ENCODE measurements around the gene KRTAP10-9. TPM values are rescaled to one million over a fixed set of nuclear protein-coding genes. Genes with fewer than 3 reads are reported as not detected.
"Not testable (repeated sequence)": the region's sequence is repeated elsewhere in the genome, so short reads cannot be mapped to it uniquely, and the experiment has no call there.

The KRTAP10-9 gene
- total RNA-seq, 2 experiments from 2014 or later, result not detected

DNA sequence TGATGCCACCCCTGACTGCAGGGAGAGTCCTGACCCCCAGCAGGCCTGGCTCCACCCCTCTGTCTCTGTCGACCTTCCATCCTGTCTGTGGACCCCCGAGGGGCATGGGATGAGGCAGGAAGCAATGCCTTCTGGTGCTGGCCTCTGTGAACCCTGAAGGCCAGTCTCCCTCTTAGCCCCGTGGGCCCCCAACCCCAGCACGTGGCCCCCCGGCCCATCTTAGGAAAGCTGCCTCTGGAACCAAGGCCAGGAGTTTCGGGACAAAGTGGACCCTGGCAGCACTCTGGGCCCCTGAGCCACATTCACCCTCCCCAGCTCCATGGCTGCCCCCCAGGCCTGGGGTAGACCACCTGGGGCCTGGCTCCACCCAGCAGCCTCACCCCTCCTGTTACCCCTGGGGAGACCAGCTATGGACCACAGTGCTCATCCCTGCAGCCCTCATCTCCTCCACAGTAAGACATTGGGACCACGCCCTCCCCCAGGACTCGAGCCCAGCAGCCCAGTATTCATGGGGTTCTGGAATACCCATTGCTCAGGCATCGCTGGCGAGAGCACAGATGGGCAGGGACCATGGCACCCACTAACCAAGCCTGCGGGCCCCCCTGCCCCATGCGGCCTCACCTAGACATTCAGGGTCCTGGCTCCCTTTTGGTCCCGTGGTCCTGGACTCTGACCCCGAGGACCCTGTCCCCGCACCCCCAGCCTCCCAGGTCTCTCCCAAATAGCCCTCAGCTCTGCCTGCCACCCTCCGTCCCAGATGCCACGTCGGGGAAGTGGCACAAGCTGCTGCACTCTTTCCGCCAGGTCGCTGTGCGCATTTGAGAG is 11.8 kb downstream of the KRTAP10-9 start:
- H3K4me3 Mint-ChIP-seq; DNase-seq; H3K27me3 Mint-ChIP-seq; CTCF ChIA-PET; POLR2A ChIA-PET; intact Hi-C loops (cut with micrococcal nuclease); H3K36me3 Mint-ChIP-seq; H3K4me1 Mint-ChIP-seq (ENCODE audit: low read depth); H3K27ac Mint-ChIP-seq: not testable (repeated sequence)
- peaks cover 21% of the 10 kb centered on the region for H3K9me3 Mint-ChIP-seq

DNA sequence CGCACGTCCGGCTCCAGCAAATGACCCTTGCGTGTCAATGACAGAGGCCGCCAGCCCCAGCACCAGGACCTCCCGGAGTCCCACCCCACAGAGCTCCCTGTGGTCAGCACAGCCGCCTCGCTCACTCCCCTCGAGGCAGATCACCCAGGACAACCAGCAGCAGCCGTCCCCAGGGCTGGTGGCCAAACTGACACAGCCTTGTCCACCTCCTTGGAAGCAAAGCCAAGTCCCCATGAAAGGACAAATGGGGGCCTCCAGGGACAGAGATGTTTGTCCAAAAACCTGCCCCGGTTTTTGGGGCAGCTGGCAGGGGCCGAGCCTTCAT is 12.4 kb downstream of the KRTAP10-9 start:
- Mint-ChIP-seq H3K4me1 (ENCODE audit: low read depth) (no peaks in the 10 kb centered on the region), H3K36me3 (peaks cover 6% of the 10 kb centered on the region), H3K27me3 (peaks cover 5% of the 10 kb centered on the region), H3K27ac (no peak overlapping the region), H3K9me3 (peaks cover 27% of the 10 kb centered on the region), H3K4me3 (no peak overlapping the region)
- intact Hi-C loops (cut with micrococcal nuclease), result no loop called here
- CTCF ChIA-PET, result no interaction called here
- DNase-seq, result no peak
- POLR2A ChIA-PET, result no interaction called here

DNA sequence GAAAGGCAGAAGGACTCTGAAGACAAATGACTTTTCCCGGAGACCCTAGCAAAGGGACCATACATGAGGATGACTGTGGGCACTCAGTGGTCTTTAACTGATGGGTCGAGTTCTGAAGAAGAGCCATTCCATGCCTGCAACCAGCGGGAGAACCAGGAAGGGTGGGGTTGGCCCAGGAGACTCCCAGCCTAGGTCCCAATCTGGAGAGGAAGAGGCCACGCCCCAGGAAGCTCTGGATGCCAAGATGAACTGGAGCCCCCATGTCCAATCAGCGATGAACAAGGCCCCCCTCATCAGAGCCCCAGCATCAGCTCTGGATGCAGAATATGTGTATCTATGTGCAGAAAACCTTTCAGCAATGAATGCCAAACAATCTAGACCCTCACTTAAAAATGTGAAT is 13.9 kb downstream of the KRTAP10-9 start:
- DNase-seq, result no peak
- peaks cover 5% of the 10 kb centered on the region for H3K27me3 Mint-ChIP-seq

DNA sequence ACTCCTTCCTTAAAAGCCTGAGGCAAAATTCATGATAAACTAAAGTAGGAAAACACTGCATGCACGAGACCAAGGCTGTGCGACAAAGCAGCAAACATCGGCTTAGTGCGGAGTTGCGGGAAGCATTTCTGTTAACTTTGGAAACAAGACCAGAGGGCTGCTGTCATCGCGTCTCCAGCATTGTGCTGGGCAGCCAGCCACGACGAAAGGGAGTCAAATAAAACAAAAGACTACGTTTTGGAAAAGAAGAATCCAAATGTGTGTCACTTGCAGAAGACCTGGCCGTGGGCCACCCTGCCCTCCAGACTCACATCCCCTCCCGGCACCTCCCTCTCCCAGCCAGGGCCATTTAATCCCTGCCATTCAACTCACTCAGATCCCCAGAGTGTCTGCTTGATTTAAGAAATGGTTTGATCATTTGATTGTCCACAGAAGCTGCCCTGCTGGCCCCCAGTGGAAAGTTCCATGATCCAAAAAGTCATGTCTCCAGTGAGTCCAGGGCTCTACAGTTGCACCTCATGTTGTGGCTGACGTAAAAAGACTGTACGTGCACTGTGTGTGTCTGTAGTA is 16.9 kb downstream of the KRTAP10-9 start:
- H3K4me3 Mint-ChIP-seq, result no peak overlapping the region
- POLR2A ChIA-PET, result no interaction called here
- DNase-seq, result no peak

More for the DNA sequence above, 13.9 kb downstream of the KRTAP10-9 start:
- intact Hi-C loops (cut with micrococcal nuclease), result no loop called here
- ChIA-PET CTCF (no interaction called here), POLR2A (no interaction called here)
- H3K27ac Mint-ChIP-seq, result no peak overlapping the region
- H3K9me3 Mint-ChIP-seq, result peaks cover 35% of the 10 kb centered on the region
- H3K4me3 Mint-ChIP-seq, result no peak overlapping the region
- peaks cover 14% of the 10 kb centered on the region for H3K36me3 Mint-ChIP-seq
- H3K4me1 Mint-ChIP-seq (ENCODE audit: low read depth), result no peaks in the 10 kb centered on the region

DNA sequence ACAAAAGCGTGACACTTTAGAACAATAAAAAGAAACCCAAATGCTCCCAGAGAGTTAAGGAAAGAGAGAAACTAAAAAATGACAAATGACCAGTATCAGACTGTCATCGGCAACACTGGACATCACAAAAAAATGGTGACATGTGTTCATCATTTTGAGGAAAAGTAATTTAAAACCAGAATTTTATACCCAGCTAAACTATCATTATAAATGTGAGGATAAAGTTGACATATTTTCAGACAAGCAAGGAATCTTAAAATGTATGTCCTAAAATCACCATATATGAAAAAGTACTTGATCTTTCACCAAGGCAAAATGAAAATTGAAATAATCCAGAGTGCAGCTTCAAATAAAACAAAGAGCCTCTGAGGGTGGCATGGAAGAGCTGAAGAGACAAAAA is 18.0 kb downstream of the KRTAP10-9 start:
- Mint-ChIP-seq H3K9me3 (peaks cover 35% of the 10 kb centered on the region), H3K36me3 (peaks cover 14% of the 10 kb centered on the region), H3K4me1 (ENCODE audit: low read depth) (no peaks in the 10 kb centered on the region), H3K27ac (no peak overlapping the region), H3K27me3 (peaks cover 2% of the 10 kb centered on the region), H3K4me3 (no peak overlapping the region)
- CTCF ChIA-PET, result interaction anchor here (0.8 kb wide), 1 partner anchor 231 kb away, joined by 3 read pairs; no protein-coding TSS in a partner anchor
- POLR2A ChIA-PET, result no interaction called here
- intact Hi-C loops (cut with micrococcal nuclease), result no loop called here
- DNase-seq, result no peak

More for the DNA sequence above, 16.9 kb downstream of the KRTAP10-9 start:
- peaks cover 14% of the 10 kb centered on the region for H3K36me3 Mint-ChIP-seq
- peaks cover 35% of the 10 kb centered on the region for H3K9me3 Mint-ChIP-seq
- no peaks in the 10 kb centered on the region for H3K4me1 Mint-ChIP-seq (ENCODE audit: low read depth)
- no peak overlapping the region for H3K27ac Mint-ChIP-seq
- peaks cover 5% of the 10 kb centered on the region for H3K27me3 Mint-ChIP-seq
- CTCF ChIA-PET, result no interaction called here
- intact Hi-C loops (cut with micrococcal nuclease), result no loop called here

DNA sequence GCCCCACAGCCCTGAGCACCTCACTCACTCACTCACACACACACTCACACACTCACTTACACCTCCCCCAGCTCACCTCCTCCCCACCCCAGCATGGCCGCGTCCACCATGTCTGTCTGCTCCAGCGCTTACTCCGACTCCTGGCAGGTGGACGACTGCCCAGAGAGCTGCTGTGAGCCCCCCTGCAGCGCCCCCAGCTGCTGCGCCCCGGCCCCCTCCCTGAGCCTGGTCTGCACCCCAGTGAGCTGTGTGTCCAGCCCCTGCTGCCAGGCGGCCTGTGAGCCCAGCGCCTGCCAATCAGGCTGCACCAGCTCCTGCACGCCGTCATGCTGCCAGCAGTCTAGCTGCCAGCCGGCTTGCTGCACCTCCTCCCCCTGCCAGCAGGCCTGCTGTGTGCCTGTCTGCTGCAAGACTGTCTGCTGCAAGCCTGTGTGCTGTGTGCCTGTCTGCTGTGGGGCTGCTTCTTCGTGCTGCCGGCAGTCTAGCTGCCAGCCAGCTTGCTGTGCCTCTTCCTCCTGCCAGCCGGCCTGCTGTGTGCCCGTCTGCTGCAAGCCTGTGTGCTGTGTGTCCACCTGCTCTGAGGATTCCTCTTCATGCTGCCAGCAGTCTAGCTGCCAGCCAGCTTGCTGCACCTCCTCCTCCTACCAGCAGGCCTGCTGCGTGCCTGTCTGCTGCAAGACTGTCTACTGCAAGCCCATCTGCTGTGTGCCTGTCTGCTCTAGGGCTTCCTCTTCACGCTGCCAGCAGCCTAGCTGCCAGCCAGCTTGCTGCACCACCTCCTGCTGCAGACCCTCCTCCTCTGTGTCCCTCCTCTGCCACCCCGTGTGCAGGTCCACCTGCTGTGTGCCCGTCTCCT is 19.7 kb downstream of the KRTAP10-9 start, which contains the start of gene KRTAP10-11:
KRTAP10-11 (plus strand) TSS at position 49 of the 856 bp plus-strand sequence; CDS start at position 94, 45 bp downstream.
- Mint-ChIP-seq H3K36me3 (peaks cover 11% of the 10 kb centered on the region), H3K9me3 (peaks cover 22% of the 10 kb centered on the region)
- H3K27ac Mint-ChIP-seq; H3K27me3 Mint-ChIP-seq; H3K4me3 Mint-ChIP-seq; DNase-seq; CTCF ChIA-PET; H3K4me1 Mint-ChIP-seq (ENCODE audit: low read depth); intact Hi-C loops (cut with micrococcal nuclease): not testable (repeated sequence)
- POLR2A ChIA-PET, result interaction anchor here (1.1 kb wide), 1 partner anchor 11 kb away, joined by 3 read pairs; the partner anchor contains the start of gene KRTAP12-3

DNA sequence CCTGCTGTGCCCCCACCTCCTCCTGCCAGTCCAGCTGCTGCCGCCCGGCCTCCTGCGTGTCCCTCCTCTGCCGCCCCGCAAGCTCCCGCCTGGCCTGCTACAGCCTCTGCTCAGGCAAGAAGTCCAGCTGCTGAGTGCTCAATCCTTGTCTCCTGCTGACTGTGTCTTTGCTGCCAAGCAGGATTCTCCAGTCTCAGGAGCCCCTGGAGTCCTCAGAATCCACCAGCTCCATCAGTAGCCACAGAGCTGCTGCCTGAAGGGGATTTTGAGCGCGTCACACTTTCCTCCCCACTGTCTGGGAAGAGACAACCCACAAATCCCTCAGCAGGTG is 20.3 kb downstream of the KRTAP10-9 start:
- Mint-ChIP-seq H3K27me3 (no peaks in the 10 kb centered on the region), H3K36me3 (peaks cover 9% of the 10 kb centered on the region), H3K4me3 (no peak overlapping the region), H3K4me1 (ENCODE audit: low read depth) (no peaks in the 10 kb centered on the region), H3K27ac (no peak overlapping the region), H3K9me3 (peaks cover 20% of the 10 kb centered on the region)
- ChIA-PET CTCF (no interaction called here), POLR2A (interaction anchor here (1.1 kb wide), 1 partner anchor 10 kb away, joined by 3 read pairs; the partner anchor contains the start of gene KRTAP12-3)
- no peak for DNase-seq
- intact Hi-C loops (cut with micrococcal nuclease), result no loop called here

DNA sequence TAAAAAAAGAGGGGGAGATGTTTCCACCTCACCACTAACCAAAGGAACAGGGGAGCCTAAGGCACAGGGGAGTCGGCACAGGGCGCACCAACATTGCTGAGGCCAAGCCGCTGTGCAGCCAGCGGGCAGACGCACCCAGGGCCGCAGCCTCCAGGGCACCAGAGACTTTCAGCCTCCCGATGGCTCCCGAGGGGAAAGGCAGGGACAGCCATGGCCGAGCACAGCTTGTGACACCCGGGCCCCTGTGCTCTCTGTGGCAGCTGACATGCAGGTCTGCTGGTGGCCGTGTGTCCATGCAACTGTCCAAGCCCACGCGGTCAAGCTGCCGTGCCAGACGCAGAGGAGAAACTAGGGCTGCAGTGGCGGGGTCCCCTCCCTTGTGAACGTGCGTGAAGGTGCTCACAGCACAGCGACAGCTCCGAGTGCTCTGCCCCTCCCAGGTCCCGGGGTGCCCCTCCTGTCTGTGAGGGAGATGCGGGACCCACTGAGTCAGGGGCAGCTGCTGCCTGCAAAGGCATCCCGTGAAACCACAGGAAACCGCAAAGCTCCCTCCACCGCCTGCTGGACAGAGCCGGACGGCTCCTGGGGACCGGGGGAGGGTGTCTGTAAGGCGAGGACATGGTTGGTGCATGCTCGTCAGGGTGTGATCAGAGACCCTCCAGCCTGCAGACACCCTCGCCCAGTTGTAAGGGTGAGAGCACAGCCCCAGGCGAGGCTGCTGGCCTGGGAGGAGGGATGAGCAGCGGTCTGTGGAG is 21.8 kb downstream of the KRTAP10-9 start:
- Mint-ChIP-seq H3K4me3 (no peak overlapping the region), H3K4me1 (ENCODE audit: low read depth) (peaks cover 3% of the 10 kb centered on the region), H3K27ac (no peak overlapping the region), H3K36me3 (peaks cover 9% of the 10 kb centered on the region), H3K27me3 (no peaks in the 10 kb centered on the region), H3K9me3 (peaks cover 14% of the 10 kb centered on the region)
- intact Hi-C loops (cut with micrococcal nuclease), result no loop called here
- ChIA-PET POLR2A (no interaction called here), CTCF (no interaction called here)
- DNase-seq, result no peak

DNA sequence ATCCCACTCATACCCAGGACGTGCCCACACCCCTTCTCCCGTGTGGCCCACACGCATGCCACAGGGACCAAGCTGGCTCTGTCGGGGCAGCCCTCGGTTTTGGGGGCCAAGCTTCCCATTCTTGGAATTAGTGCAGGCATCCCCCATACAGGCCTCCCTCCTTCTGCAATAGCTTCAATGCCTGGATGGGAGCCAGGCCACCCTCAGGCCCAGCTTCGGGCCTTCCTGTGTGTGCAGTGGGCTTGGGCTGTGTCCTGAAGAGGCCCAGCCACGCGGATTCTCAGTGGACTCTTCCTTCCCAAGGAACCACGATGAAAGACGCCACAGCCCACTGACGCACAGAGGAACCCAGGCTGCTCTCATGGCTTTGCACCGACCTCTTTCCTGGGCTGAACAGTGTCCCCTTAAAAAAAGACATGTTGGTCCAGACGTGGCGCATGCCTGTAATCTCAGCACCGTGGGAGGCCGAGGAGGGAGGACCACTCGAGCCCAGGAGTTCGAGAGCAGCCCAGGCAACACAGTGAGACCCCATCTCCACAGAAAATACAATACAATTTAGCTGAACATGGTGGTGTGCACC is 22.7 kb downstream of the KRTAP10-9 start:
- Mint-ChIP-seq H3K4me1 (ENCODE audit: low read depth) (peaks cover 12% of the 10 kb centered on the region), H3K4me3 (no peak overlapping the region), H3K27me3 (no peaks in the 10 kb centered on the region), H3K36me3 (peaks cover 5% of the 10 kb centered on the region), H3K27ac (no peak overlapping the region), H3K9me3 (peaks cover 6% of the 10 kb centered on the region)
- POLR2A ChIA-PET, result no interaction called here
- intact Hi-C loops (cut with micrococcal nuclease), result loop anchor here (10.0 kb wide), 1 partner anchor 65 kb away; the partner anchor contains the start of gene KRTAP10-5
- DNase-seq, result no peak
- CTCF ChIA-PET, result no interaction called here

DNA sequence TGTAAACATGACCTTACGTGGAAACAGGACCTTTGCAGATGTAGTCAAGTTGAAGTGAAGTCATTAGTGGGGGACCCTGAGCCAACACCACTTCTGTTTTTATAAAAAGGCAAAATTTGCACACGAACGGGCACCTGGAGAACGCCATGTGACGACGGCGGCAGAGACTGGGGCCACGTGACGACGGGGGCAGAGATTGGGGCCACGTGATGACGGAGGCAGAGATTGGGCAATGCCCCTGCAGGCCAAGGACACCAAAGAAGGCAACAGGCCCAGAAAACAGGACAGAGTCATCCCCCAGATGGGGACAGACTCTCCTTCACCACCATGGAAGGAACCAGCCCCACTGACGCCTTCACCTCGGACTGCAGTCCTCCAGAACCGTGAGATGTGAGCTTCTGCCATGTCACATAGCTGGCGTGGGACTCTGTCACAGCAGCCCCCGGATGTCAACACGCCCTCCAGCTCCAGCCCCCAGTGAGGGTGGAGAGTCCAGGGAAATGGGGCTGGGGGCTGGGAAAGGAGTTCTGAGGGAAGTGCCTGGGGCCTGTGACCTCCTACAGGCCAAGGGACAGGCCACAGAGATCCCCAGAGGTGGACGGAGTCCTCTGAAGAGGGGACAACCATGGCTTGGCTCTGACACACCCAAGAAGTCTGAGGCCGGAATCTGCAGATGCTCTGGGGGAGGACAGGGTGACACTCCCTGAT is 23.5 kb downstream of the KRTAP10-9 start:
- ChIA-PET CTCF (no interaction called here), POLR2A (no interaction called here)
- Mint-ChIP-seq H3K27ac (no peak overlapping the region), H3K27me3 (no peaks in the 10 kb centered on the region), H3K36me3 (no peaks in the 10 kb centered on the region), H3K4me1 (ENCODE audit: low read depth) (peaks cover 19% of the 10 kb centered on the region), H3K9me3 (no peaks in the 10 kb centered on the region), H3K4me3 (no peak overlapping the region)
- no peak for DNase-seq
- intact Hi-C loops (cut with micrococcal nuclease), result loop anchor here (10.0 kb wide), 1 partner anchor 66 kb away; the partner anchor contains the start of gene KRTAP10-5

DNA sequence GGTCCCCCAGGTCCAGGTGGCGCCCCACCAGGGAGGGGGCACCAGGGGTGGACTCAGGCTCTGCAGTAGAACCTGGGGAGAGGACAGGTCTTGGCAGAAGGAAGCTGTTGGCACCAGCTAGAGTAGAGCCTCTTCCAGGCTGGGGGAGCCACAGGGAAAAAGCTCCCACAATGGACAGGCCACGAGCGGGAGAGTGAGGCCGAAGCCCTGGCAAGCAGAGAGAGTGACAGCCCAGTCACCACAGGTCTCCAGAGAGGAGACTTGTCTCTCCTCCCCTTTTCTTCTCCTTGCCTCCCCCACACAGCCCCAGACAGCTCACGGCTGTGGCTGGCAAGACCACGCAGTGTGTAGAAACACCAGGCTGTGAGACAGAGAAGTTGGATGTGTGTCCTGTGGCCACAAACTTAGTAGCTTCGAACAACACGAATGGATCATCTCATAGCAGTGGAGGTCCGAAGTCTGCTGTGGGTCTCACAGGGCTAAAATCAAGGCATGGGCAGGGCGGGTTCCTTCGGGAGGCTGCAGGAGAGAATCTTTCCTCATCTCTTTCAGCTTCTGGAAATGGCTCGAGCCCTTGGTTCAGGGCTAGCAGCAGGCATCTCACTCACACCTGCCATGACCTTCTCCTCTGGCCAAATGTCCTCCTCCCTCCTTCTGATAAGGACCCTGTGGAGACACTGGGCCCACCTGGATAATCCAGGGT is 24.2 kb downstream of the KRTAP10-9 start:
- H3K27ac Mint-ChIP-seq, result peak overlapping the region; percentile 6
- CTCF ChIA-PET, result no interaction called here
- no peaks in the 10 kb centered on the region for H3K27me3 Mint-ChIP-seq
- peaks cover 22% of the 10 kb centered on the region for H3K4me1 Mint-ChIP-seq (ENCODE audit: low read depth)
- POLR2A ChIA-PET, result no interaction called here
- H3K36me3 Mint-ChIP-seq, result peaks cover under 1% of the 10 kb centered on the region
- H3K4me3 Mint-ChIP-seq, result no peak overlapping the region
- DNase-seq, result no peak
- intact Hi-C loops (cut with micrococcal nuclease), result loop anchor here (10.0 kb wide), 1 partner anchor 66 kb away; the partner anchor contains the start of gene KRTAP10-5
- H3K9me3 Mint-ChIP-seq, result peaks cover 5% of the 10 kb centered on the region

All from activated CD4-positive, alpha-beta memory T cell treated with anti-CD3 and anti-CD28 coated beads for 36 hours (primary cell).